Stimulated activated CD8-positive, alpha-beta memory T cell treated with anti-CD3 and anti-CD28 coated beads, Interleukin-12 subunit alpha, Interleukin-12 subunit beta, amount 100 ng/mL, for 4 hours (primary cell): ENCODE results near the gene PCSK7.
"Not testable (repeated sequence)": the region's sequence is repeated elsewhere in the genome, so short reads cannot be mapped to it uniquely, and the experiment has no call there.

Experiments used
- DNase-seq: peaks from one replicate; pipeline ENCODE4 v3.0.0-alpha.2; 2020; ENCODE audit warnings: low read depth

Gene PCSK7

DNA sequence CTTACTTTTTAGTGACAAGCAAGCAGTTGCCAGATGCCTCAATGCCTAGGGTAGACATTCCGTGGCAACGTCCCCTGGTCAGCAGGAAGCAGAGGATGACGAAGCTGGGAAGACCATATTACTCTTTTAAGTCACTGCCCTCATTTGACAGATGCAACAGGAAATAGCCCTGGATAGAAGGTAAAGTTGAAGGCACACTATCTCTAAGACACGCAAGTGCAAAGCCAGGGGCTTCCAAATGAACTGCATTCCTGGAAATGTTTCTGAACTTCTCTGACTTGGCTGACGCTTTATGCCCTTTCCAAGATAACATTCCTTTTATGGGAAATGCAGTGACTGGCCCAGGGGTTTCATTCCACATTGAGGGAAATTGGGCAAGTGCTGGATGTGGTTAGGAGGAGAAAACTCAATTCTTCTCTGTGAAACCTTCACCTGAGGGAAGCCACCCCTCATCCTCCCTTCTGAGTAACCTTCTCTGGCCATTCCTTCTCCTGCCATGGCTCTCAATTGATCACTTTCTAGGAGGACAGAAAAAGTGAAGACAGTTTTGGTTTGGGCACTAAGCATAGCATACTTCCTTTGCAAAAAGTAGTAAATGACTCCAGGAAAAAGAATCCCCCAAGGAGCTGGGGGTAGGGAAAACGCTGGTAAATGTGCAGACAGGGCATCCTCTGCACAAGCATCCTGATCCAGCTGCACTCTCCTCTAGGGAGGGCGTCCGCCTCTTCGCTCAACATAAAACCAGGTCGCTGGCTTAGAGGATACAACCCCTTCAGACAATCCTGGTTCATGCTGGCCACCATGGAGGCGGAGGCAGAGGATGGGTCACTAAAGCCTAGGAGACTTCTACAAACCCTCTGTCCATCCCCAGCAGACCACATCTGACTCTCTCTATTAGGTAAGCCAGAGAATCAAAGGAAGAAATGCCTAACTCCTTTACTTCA is 14.5 kb downstream of the PCSK7 start:
- DNase-seq, result no peak

DNA sequence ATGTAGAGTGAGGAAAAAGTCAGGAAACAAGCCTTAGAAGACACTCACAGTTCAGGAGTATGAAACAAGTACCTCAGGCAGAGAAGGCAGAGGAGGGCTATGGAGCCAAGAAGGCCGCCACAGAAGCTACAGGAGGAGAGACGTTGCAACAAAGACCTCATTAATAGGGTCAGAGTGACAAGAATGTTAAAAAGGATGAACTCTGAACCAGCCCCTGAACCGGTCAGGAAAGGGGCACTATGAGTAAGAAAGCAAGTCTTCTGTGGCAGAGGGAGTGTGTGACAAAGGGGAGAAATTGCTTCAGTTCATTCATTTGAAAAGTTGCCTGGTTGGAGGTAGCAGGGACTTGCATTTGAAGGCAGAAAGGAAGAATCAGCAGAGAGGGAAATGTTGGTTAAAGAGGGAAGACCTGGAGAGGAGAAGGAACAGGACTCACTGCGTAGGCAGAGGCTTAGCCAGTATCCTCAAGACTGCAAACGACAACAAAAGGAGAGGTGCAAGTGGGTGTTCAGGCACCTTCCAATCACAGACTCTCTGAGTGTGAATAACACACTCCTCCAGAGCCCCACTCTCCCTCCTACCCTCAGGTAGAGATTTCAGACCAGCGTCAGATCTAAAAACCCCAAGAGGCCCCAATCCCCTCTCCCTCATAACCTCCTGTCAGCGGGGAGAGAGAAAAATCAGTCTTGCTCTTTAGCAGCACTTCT is 17.3 kb downstream of the PCSK7 start:
- DNase-seq, result no peak

DNA sequence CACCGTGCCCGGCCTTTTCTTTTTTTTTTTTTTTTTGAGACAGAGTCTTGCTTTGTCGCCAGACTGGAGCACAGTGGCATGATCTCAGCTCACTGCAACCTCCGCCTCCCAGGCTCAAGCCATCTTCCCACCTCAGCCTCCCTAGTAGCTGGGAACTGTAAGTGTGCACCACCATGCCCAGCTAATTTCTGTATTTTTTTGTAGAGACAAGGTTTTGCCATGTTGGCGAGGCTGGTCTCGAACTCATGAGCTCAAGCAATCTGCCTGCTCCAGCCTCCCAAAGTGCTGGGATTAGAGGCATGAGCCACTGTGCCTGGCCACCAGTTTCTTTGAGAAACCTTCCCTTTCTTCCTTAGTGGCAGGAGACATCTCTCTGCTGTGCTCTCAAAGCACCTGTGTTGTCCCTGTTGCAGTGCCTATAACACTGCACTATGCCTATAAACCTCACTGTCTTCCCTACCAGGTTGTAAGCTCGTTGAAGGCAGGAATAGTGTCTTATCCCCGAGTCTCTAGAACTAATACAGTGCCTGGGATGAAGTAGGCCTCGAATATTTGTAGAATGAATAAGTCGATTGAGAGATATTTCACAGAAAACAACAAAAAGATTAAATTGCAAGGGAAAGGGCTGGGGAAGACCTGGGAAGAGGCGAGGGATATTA is 19.0 kb downstream of the PCSK7 start:
- DNase-seq, result no peak

DNA sequence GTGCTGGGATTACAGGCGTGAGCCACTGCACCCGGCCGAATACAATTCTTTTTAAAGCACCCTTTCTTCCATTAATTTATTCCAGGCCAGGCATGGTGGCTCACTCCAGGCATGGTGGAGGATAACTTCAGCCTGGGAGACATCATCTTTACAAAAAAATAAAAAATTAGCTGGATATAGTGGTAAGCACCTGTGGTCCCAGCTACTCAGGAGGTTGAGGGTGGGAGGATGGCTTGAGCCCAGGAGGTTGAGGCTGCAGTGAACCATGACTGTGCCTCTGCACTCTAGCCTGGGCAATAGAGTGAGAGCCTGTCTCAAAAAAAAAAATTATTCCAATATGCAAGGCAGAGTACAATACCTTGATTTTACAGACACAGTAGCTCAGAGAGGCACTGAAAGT is 21.3 kb downstream of the PCSK7 start:
- DNase-seq, result no peak

DNA sequence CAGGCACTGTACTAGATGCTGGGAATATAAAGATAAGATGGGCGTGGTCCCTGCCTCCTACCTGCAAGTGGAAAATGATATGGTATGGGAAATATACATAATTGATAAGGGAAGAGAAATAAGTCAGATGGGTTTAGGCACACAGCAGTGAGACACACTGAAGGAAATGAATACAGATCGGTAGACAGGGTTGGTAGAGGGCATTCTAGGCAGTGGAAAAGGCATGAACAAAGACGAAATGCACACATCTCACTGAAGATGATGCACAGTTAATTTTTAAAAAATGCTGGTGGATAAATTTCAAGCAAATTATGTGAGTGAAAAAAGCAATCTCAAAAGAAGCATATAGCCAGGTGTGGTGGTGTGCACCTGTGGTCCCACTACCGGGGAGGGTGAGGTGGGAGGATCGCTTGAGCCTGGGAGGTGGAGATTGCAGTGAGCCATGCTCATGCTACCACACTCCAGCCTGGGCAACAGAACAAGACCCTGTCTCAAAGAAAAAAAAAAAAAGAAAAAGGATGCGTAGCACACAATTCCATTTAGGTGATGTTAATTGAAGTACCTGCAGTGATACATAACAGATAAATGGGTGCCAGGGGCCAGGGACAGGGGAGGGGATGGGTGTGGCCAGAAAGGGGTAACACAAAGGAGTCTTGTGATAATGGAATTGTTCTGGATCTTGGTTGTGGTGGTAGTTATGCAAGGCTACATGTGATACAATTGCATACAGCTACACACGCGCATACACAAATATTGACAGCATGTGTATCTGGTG is 22.3 kb downstream of the PCSK7 start:
- DNase-seq, result not testable (repeated sequence)

DNA sequence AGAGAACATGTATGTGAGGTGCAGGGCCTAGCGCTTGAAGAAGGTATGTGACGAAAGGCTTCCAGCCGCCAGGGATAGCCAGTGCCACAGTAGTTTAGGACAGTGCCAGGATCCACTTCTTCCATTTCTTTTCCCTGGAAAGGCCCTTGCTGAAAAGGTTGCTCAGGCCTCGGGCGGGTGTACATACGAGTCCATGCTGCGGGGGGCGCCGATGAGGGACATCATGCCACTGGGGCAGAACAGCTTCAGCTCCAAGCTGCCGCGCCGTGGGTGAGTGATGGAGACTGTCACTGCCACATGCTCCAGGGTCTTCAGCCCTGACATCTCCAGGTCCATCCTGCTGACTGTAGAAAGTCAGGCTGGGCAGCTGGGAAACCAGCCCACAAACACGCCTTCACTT is 23.2 kb downstream of the PCSK7 start:
- not testable (repeated sequence) for DNase-seq

DNA sequence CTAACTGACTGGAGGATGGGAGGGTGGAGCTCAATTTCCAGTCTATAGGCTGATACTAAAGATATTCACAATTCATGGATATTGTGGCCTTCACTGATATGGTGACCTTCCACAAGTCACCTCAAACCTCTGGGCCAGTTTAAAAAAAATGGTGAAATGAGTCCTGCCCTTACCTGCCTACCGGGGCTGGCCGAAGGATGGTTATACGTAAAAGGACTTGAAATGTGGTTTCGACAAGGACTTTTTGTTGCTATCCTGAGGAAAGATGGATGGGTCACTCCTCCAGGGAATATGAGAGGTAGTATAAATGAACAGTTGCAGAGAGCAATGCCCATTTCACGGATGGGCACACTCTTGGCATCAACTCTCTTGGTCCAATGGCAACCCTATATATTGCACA is 24.4 kb downstream of the PCSK7 start:
- DNase-seq, result not testable (repeated sequence)

DNA sequence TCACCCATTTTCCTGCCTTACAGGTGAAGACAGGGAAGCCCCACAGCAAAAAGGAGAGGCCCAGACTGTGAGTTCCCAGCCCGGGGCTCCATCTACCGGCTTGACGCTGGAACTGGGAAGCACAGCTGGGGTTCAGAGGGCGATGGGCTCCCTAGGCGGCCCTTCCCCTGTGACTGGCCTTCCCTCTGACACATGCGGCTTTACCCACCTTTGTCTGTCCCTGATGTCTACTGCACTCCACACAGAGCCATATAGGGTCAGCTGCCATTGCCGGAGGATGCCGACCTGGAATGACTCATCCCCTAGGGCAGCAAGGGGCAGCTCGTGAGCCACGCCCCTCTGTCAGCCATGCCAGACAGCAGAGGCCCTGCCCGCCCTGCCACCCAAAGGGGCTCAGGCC is 25.0 kb downstream of the PCSK7 start:
- DNase-seq, result not testable (repeated sequence)

DNA sequence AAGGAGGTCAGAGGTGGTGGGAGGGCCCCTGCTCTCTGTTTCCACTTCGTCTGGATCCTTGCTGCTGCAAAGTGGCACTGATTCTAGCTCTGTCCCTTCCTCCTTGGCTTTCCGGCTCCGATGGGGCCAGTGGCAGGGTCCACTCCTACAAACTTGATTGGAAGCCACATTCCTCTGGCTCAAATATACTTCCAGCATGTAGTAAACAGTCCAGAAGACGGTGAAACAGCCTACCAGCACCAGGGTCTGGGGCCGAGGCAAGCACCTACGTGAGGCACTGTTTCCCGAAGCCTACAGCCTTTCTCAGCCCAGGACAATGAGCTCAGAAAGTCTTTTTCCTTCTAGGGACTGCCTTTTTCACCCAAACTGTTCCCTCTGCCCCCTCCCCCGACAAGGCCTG is 25.8 kb downstream of the PCSK7 start:
- not testable (repeated sequence) for DNase-seq

DNA sequence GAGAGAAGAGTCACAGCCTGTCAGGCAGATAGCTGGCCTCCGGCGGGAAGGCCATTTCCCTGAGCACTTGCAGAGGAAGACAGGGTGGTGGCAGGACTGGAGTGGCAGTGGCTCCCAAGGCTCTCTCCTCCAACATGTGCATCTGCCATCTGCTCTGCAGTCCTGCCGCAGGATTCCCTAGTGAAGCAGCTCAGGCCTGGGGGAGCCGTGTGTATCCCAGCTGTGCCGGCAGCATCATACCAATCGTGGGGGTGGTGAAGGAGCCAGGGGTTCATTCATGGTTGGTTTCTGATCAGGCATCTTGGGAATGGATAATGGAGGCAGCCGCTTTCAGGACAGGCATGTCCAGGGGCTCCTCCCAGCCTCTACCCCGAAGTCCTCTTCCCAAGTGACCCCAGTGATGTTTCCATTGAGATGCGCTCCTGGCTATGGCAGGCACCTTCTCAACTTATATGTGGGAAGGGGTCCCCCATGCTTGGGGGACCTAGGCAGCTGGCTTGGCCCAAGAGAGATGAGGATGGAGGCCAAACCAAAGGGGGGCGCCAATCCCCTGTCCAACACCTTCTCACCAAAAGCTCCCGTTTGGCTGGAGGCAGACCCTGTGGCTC is 26.6 kb downstream of the PCSK7 start:
- no peak for DNase-seq

DNA sequence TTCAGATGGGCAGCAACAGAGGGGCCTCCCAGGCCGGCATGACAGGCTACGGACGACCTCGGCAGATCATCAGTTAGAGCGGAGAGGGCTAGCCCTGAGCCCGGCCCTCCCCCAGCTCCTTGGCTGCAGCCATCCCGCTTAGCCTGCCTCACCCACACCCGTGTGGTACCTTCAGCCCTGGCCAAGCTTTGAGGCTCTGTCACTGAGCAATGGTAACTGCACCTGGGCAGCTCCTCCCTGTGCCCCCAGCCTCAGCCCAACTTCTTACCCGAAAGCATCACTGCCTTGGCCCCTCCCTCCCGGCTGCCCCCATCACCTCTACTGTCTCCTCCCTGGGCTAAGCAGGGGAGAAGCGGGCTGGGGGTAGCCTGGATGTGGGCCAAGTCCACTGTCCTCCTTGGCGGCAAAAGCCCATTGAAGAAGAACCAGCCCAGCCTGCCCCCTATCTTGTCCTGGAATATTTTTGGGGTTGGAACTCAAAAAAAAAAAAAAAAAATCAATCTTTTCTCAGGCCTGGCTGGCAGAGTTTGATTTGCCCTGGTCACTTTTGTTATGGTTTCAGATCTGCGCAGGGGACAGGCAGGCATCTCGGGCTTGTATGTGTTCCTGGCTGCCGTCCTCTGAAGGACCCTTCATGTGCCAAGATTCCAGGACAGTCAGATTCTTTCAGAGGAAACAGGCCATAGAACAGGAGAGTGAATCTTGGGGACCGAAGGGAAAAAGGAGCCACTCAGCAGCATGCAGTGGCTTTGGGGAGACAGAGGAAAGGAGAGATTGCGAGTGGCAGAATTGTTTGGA is 27.4 kb downstream of the PCSK7 start:
- no peak for DNase-seq

DNA sequence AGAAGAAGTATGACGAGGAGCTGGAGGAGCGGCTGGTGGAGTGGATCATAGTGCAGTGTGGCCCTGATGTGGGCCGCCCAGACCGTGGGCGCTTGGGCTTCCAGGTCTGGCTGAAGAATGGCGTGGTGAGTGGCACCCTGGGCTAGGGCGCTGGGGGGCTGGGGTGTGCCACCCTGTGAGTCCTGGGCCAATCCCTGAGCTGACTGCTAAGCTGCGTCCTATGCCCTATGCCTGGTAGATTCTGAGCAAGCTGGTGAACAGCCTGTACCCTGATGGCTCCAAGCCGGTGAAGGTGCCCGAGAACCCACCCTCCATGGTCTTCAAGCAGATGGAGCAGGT is 28.8 kb downstream of the PCSK7 start:
- no peak for DNase-seq

DNA sequence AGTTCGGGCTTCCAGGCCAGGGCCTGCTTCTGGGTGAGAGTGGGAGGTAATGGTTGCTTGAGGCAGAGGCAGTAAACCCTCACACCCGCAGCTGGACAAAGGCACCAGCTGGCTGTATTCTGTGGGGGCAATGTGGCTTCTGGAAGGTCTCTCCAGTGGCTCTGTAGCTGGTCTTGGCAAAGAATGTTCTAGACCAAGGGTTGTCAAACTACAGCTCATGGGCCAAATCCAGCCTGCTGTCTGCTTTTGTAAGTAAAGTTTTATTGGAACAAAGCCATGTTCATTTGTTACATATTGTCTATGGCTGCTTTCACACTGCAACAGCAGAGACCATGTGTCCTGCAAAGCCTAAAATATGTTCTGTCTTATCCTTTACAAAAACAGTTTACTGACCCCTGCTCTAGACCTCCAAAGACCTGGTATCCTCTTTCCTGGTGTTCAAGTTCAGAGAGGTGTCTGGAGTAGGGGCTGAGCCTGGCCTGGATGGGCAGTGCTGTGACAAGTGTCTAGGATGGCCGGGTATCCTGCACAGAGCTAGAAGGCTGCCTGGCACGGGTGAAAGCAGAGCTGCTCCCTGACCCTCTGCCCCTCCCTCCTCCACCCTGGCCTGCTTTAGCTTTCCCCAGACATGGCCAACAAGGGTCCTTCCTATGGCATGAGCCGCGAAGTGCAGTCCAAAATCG is 29.3 kb downstream of the PCSK7 start:
- DNase-seq, result no peak

DNA sequence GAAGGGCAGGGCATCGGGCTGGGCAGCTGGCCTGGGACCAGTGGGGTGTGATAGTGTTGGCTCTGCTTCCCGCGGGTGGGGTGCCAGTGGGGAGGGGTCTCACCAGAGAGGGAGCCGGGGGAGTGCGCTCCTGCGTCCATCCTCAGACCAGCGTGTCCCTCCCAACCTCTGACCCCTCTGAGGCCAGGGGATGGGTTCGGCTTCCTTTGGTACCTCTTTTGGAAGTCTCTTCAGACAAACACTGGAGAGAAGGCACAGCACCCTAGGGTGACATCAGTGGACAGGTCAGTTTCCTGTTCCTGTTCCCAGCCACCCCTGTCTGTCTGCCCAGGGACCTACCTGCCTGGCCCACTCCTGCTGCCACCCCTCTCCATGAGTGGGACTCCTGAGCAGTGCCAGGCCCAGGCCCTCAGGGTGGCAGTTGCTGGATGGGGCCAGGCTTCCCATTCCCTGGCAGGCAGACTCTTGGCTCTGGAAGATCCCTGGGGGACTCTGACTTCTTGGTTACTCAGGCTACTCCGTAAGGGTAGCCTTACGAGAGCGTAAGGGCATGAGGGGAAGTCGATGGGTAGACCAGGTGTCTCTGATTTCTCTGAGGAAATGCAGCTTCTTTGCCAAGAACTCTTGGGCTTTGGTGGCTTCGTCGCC is 30.1 kb downstream of the PCSK7 start:
- DNase-seq, result no peak

DNA sequence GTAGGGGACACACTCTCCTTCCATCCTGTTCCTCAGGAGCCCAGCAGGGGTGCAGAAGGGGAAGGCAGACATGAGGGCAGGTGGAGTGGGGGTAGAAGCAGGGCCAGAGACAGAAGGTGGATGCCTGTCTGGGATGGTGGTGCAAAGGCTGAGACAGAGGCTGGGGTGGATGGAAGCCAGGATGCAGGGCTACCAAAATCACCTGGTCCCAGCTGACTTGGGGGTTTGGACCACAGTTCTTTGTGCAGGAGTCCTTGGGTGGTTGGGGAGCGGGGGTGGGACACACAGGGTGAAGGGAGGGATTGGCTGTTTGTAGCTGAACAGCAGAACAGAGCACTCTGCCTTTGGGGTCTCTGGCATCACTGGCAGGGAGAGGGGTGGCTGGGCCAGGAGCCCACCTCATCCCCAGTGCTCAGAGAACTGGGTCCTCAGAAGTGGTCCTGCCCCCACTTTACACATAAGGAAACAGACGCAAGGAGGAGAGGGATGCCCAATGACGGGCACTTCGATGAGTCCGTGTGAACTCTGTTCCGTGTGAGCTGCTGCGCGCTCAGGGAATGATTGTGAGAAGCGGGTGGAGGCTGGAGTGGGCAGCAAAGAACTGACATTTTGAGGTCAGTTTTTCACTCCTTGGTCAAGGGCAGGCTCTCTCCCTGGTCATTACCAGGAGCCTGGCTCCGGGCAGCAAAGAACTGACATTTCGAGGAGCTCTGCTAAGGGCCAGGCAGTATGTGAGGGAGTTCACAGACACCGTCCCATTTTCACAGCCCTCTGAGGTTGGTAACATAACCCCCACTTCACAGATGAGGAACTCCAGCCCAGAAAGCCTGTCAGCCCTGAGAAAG is 30.8 kb downstream of the PCSK7 start:
- DNase-seq, result no peak

DNA sequence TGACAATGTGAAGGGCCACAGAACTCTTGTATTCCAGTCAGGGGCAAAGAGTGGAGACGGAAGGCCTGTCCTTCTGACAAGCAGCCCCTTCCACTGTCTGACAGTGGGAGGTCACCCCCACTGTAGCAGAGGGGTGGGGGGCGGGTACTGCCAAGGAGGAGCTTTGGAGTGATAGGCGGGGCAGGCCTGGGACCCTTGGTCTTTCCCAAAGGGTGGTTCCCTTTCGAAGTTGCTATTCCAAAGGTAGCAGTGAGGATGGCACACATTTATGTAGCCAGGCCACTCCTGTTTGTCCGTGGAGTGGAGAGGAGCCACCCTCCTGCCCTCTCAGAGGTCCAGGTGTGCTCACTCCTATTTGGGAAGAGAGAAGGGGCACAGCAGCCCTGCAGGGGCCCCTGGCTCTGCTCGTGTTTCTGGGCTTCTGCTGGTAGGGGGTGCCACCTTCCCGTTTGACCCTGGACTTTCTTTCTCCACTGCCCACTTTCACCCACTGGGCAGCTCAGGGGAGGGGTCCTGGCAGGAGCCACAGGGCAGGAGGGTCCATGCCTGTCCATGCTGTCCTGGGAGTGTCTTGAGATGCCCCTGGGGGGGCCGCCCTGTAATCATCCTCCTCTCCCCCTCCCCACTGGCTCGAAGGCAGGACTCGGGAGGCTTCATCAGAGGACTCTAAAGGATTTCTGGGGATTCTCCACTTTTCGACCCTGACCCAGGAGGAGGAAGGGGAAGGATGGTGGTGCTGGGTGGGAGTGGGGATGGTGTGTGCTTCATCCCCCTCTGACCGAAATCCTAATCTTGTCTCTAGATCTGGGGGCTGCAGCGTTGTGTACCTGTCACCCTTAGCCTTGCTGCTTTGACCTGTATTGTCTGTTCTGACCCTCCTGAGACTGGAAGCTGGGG is 31.7 kb downstream of the PCSK7 start:
- DNase-seq, result no peak

DNA sequence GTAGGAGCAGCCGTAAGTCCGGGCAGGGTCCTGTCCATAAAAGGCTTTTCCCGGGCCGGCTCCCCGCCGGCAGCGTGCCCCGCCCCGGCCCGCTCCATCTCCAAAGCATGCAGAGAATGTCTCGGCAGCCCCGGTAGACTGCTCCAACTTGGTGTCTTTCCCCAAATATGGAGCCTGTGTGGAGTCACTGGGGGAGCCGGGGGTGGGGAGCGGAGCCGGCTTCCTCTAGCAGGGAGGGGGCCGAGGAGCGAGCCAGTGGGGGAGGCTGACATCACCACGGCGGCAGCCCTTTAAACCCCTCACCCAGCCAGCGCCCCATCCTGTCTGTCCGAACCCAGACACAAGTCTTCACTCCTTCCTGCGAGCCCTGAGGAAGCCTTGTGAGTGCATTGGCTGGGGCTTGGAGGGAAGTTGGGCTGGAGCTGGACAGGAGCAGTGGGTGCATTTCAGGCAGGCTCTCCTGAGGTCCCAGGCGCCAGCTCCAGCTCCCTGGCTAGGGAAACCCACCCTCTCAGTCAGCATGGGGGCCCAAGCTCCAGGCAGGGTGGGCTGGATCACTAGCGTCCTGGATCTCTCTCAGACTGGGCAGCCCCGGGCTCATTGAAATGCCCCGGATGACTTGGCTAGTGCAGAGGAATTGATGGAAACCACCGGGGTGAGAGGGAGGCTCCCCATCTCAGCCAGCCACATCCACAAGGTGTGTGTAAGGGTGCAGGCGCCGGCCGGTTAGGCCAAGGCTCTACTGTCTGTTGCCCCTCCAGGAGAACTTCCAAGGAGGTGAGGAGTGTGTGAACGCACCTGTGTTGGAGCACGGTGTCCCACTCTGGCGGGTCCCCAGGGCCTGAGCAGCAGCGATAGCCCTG is 32.6 kb downstream of the PCSK7 start, which contains the start of gene TAGLN:
Gene TAGLN (plus strand): TSS at position 318 of the 863 bp plus-strand sequence. CDS start 3,644 bp downstream, outside the sequence.
- no peak for DNase-seq
